K562 (cell line): ENCODE data around the gene SLC6A16. TPM values are rescaled to one million over a fixed set of nuclear protein-coding genes. Genes with fewer than 3 reads are reported as not detected.

Experiments
- ATAC-seq: fragments of 200-7000 bp; cut with Tn5 transposase; 3 replicates; pipeline ENCODE4 v1.9.1; 2020; ENCODE audit warnings: moderate library complexity
- BruUV-seq: library from RNA; stranded (reverse); fragments of 400-500 nt; replicated peaks from 2 replicates; lab custom pipeline; 2021; lab: Mats Ljungman, UMichigan
- CTCF ChIA-PET: fragments of 300-600 bp; formaldehyde crosslinking; extraction: SDS; loops from one replicate; lab custom pipeline; 2021; ENCODE audit warnings: low intra/inter-chr PET ratio; lab: Yijun Ruan, JAX
- POLR2A ChIA-PET: fragments of 300-600, 350-650 bp; sonication (Branson Sonifier 250); formaldehyde crosslinking; extraction: SDS; loops from one replicate; lab custom pipeline; 2021; ENCODE audit warnings: antibody characterized with exemption, inconsistent platforms; lab: Yijun Ruan, JAX
- DNase-seq, 4 experiments: peaks; one replicate each; pipeline versions ENCODE4 v3.0.0 to v3.0.0-alpha.2; 2011 to 2018; ENCODE audit warnings: low spot score in 3 of 4, mixed read lengths in 3 of 4; ENCODE audit errors: extremely low read depth in 1 of 4
- FAIRE-seq: peaks from 2 replicates; lab custom pipeline; 2011; peaks lifted over from hg19 to GRCh38; lab: Jason Lieb, UNC
- H2AFZ ChIP-seq: 2 replicates; pipeline ENCODE4 v1.6.0; 2011; ENCODE audit warnings: low read depth, low read length, control low read depth, inconsistent platforms
- H3K27ac ChIP-seq: fragments of 200-600 bp; 3 replicates; pipeline ENCODE4 v1.8.0; 2011; ENCODE audit warnings: low read depth, mild to moderate bottlenecking, control low read depth, inconsistent platforms, low read length, moderate library complexity, mixed read lengths; ENCODE audit errors: extremely low read depth
- H3K27me3 ChIP-seq, 2 experiments: fragments of 300-600 bp in 1 of 2; 2 replicates in 1 of 2; 3 replicates in 1 of 2; pipeline versions ENCODE4 v1.6.0 to v1.8.0; 2011; ENCODE audit warnings: inconsistent platforms in 2 of 2, low read length in 2 of 2, mild to moderate bottlenecking in 1 of 2, mixed read lengths in 1 of 2, moderate library complexity in 1 of 2; ENCODE audit not compliant: control insufficient read depth in 2 of 2, insufficient read depth in 2 of 2
- H3K36me3 ChIP-seq: fragments of 300-600 bp; 3 replicates; pipeline ENCODE4 v1.8.0; 2011; ENCODE audit warnings: mild to moderate bottlenecking, low read length, inconsistent platforms; ENCODE audit not compliant: control insufficient read depth, insufficient read depth
- H3K4me1 ChIP-seq, 2 experiments: fragments of 200-600 bp in 1 of 2; replicated peaks in 1 of 2; 2 replicates in 1 of 2; 3 replicates in 1 of 2; pipeline versions ENCODE4 v1.5.1 to v1.8.0; 2011; ENCODE audit warnings: inconsistent platforms in 2 of 2, low read length in 2 of 2, mild to moderate bottlenecking in 1 of 2, mixed read lengths in 1 of 2, moderate library complexity in 1 of 2; ENCODE audit not compliant: control insufficient read depth in 2 of 2, insufficient read depth in 2 of 2
- H3K4me2 ChIP-seq: 2 replicates; pipeline ENCODE4 v1.6.1; 2011; ENCODE audit warnings: low read length, control low read depth, inconsistent platforms, mixed read lengths; ENCODE audit not compliant: insufficient read depth
- H3K4me3 ChIP-seq: fragments of 200-600 bp; sonication (generic), shearing (Covaris generic); 2 replicates; pipeline ENCODE4 v1.5.1; 2016; ENCODE audit warnings: control low read depth, inconsistent platforms
- H3K79me2 ChIP-seq: fragments of 200-600 bp; 3 replicates; pipeline ENCODE4 v1.8.0; 2011; ENCODE audit warnings: low read length, inconsistent platforms; ENCODE audit not compliant: control insufficient read depth, insufficient read depth
- H3K9ac ChIP-seq, 2 experiments: 2 replicates each; pipeline versions ENCODE4 v1.6.0 to v1.6.1; 2011; ENCODE audit warnings: low read depth in 2 of 2, low read length in 2 of 2, control low read depth in 1 of 2, inconsistent platforms in 1 of 2, mild to moderate bottlenecking in 1 of 2, mixed read lengths in 1 of 2; ENCODE audit not compliant: insufficient read depth in 1 of 2
- H3K9me1 ChIP-seq: one replicate; pipeline ENCODE4 v1.6.0; 2011; ENCODE audit warnings: inconsistent platforms, mild to moderate bottlenecking, low read length, moderate library complexity; ENCODE audit not compliant: control insufficient read depth, insufficient read depth
- H3K9me3 ChIP-seq: replicated peaks from 2 replicates; pipeline ENCODE4 v1.5.1; 2011; ENCODE audit warnings: low read depth, low read length, inconsistent platforms; ENCODE audit not compliant: control insufficient read depth, insufficient read depth
- H4K20me1 ChIP-seq: replicated peaks from 2 replicates; pipeline ENCODE4 v1.6.1; 2011; ENCODE audit warnings: low read length, inconsistent platforms, mixed read lengths; ENCODE audit not compliant: control insufficient read depth, insufficient read depth
- PPARD ChIP-seq: fragments of 250-450 bp; sonication (Bioruptor Pico); IDR thresholded peaks from 2 replicates; pipeline ENCODE4 v1.8.0; 2022; ENCODE audit warnings: inconsistent platforms, mild to moderate bottlenecking, moderate library complexity
- RREB1 ChIP-seq: fragments of 250-450 bp; sonication (Bioruptor Pico); IDR thresholded peaks from 2 replicates; pipeline ENCODE4 v1.4.0; 2020
- SRF ChIP-seq, 2 experiments: fragments of 250-450, 450-650 bp in 1 of 2; sonication (Bioruptor Pico) in 1 of 2; sonication (generic) in 1 of 2; formaldehyde crosslinking; IDR thresholded peaks; 2 replicates each; pipeline versions ENCODE4 v1.5.0 to v1.5.1; 2020 to 2022; ENCODE audit warnings: mild to moderate bottlenecking in 1 of 2, missing genetic modification reagents in 1 of 2
- TAL1 ChIP-seq: fragments of 450-650 bp; IDR thresholded peaks from 2 replicates; pipeline ENCODE4 v1.6.1; 2016; ENCODE audit warnings: mild to moderate bottlenecking
- ZNF347 ChIP-seq: fragments of 450-650 bp; formaldehyde crosslinking; IDR thresholded peaks from 2 replicates; pipeline ENCODE4 v1.4.0; 2020; ENCODE audit warnings: low read depth, mild to moderate bottlenecking, moderate library complexity
- WGBS: fragments of 100-300 bp; shearing (Covaris generic); methylation state at CpG from one replicate; pipeline ENCODE4 v1.1.6; 2016; ENCODE audit warnings: low coverage, mixed read lengths; ENCODE audit not compliant: insufficient coverage; ENCODE audit errors: missing lambda C conversion rate; 5-methylcytosine and 5-hydroxymethylcytosine counted together
- in situ Hi-C: fragments of 300-500 bp; cut with MboI; formaldehyde crosslinking; loops from 4 replicates; pipeline ENCODE4 v1.15.0; 2018; ENCODE audit warnings: inconsistent platforms, mixed read lengths
- intact Hi-C: fragments of 100-400 bp; cut with micrococcal nuclease; formaldehyde crosslinking; loops from 2 replicates; pipeline ENCODE4 v1.14.2; 2022
- polyA plus RNA-seq, 8 experiments: library from polyadenylated mRNA; depleted of rRNA in 4 of 8; stranded (reverse) in 5 of 8; unstranded in 3 of 8; fragments of >200 nt; fragmentation: Nextera tagmentation in 2 of 8; fragmentation: Illumina TruSeq in 1 of 8; extraction: Ambion mirVana in 2 of 8; extraction: Trizol in 1 of 8; gene quantifications; 2 replicates each; pipeline versions ENCODE4 v1.2.1 to v1.2.3, GENCODE V29; 2011 to 2014; ENCODE audit warnings: inconsistent platforms in 1 of 8, missing spikeins in 1 of 8
- total RNA-seq, 7 experiments: library from RNA; depleted of rRNA in 6 of 7; stranded (reverse); fragments of >200 nt in 6 of 7; fragmentation: Illumina TruSeq in 2 of 7; extraction: Trizol in 2 of 7; gene quantifications; 2 replicates each; pipeline versions ENCODE4 v1.2.1 to v1.2.3, GENCODE V29; 2011 to 2021; ENCODE audit warnings: low replicate concordance in 1 of 7
- TF ChIP-seq, protein P1 (sequence below), 2 experiments: fragments of 450-650 bp in 1 of 2; sonication (generic) in 1 of 2; formaldehyde crosslinking in 1 of 2; IDR thresholded peaks in 1 of 2; conservative IDR thresholded peaks in 1 of 2; 2 replicates each; pipeline versions ENCODE4 v1.6.1 to v1.8.1; 2016 to 2023; ENCODE audit warnings: mild to moderate bottlenecking in 2 of 2, moderate library complexity in 2 of 2, inconsistent platforms in 1 of 2, missing genetic modification reagents in 1 of 2
- TF ChIP-seq, protein P2 (sequence below): IDR thresholded peaks from 2 replicates; pipeline ENCODE4 v1.6.1; 2016; ENCODE audit warnings: missing genetic modification characterization, missing compliant biosample characterization
- TF ChIP-seq, protein P3 (sequence below): fragments of 250-450 bp; sonication (Bioruptor Pico); IDR thresholded peaks from 2 replicates; pipeline ENCODE4 v1.8.0; 2022; ENCODE audit warnings: moderate library complexity, mild to moderate bottlenecking, inconsistent platforms

Gene SLC6A16
- total and polyA plus RNA-seq, 9 of the 15 experiments (the other 6 are each of a cell fraction or from before 2014, with no cell fraction given) = 0.05 to 0.95 (median 0.36) TPM

- TF ChIP-seq, protein P1, sequence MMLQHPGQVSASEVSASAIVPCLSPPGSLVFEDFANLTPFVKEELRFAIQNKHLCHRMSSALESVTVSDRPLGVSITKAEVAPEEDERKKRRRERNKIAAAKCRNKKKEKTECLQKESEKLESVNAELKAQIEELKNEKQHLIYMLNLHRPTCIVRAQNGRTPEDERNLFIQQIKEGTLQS (IDR thresholded peaks at IDR 0.05) = no peak
- TF ChIP-seq, protein P1 (CRISPR knock-in tag; conservative IDR thresholded peaks at IDR 0.05) = 0 out of 2 replicates have a peak, but pooled peaks have one; percentile 16
- TF ChIP-seq, protein P2, sequence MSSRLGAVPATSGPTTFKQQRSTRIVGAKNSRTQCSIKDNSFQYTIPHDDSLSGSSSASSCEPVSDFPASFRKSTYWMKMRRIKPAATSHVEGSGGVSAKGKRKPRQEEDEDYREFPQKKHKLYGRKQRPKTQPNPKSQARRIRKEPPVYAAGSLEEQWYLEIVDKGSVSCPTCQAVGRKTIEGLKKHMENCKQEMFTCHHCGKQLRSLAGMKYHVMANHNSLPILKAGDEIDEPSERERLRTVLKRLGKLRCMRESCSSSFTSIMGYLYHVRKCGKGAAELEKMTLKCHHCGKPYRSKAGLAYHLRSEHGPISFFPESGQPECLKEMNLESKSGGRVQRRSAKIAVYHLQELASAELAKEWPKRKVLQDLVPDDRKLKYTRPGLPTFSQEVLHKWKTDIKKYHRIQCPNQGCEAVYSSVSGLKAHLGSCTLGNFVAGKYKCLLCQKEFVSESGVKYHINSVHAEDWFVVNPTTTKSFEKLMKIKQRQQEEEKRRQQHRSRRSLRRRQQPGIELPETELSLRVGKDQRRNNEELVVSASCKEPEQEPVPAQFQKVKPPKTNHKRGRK (tag) = 0 out of 2 replicates have a peak, but pooled peaks have one; percentile 2
Measured at GRCh38 chr19:49362929-49363267, 37.9 kb upstream of the SLC6A16 start (continued).

- Histone ChIP-seq H3K27ac (peak within 1 kb of the TSS; percentile 77), H3K4me2 (peak within 1 kb of the TSS; percentile 76), H3K36me3 (peaks cover 10% of the 10 kb centered on the region; the same call in 1 of the 3 replicates), H3K79me2 (peaks cover 7% of the 10 kb centered on the region; the same call in 1 of the 3 replicates), H3K4me1 (peaks cover 14 to 52% of the 10 kb centered on the region in 2 experiments), H3K9me3 (no peaks in the 10 kb centered on the region), H4K20me1 (no peaks in the 10 kb centered on the region), H3K9ac (peak within 1 kb of the TSS; percentile 74 to 93), H3K27me3 (no peaks in the 10 kb centered on the region), H2AFZ (peak within 1 kb of the TSS; percentile 83), H3K9me1 (no peaks in the 10 kb centered on the region), H3K4me3 (peak within 1 kb of the TSS; percentile 59)
- intact Hi-C loops = no loop called here
- WGBS = 2% methylated on average over 31 of the region's 52 CpGs
- POLR2A ChIA-PET = interaction anchor here (0.6 to 1.3 kb wide), 6 partner anchors 14 to 716 kb away, joined by 3 to 5 read pairs (median 3); partner anchors contain the start of genes ALDH16A1 and PIH1D1
- in situ Hi-C loops = no loop called here
- DNase-seq (peak; percentile 50 to 83 (median 72)), ATAC-seq (peak; percentile 14), FAIRE-seq (no peak)
- CTCF ChIA-PET = interaction anchor here (0.6 to 0.7 kb wide), 2 partner anchors 55 to 68 kb away, joined by 3 to 4 read pairs; no protein-coding TSS in a partner anchor
- BruUV-seq = no TSS peak
- TF ChIP-seq ZNF347 = no peak
- no peak for TF ChIP-seq PPARD
- TF ChIP-seq SRF (CRISPR knock-in tag; IDR thresholded peaks at IDR 0.05) = 0 out of 4 replicates have a peak, but pooled peaks of 1 of the 2 experiments have one; percentile 30
- no peak for TF ChIP-seq TAL1
- TF ChIP-seq RREB1 (CRISPR knock-in tag) = no peak
- TF ChIP-seq, protein P3, sequence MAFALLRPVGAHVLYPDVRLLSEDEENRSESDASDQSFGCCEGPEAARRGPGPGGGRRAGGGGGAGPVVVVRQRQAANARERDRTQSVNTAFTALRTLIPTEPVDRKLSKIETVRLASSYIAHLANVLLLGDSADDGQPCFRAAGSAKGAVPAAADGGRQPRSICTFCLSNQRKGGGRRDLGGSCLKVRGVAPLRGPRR (CRISPR knock-in tag) = no peak
Measured at GRCh38 chr19:49362048-49362928, 37.3 kb upstream of the SLC6A16 start, which contains the start of gene TEAD2. TSS of gene TEAD2 (minus strand) at chr19:49362416. CDS start at chr19:49360075, 2,341 bp downstream.
